GM21576 (cell line): Measurements from ENCODE around the gene ZCCHC3.
"Not testable (repeated sequence)": the region's sequence is repeated elsewhere in the genome, so short reads cannot be mapped to it uniquely, and the experiment has no call there.

ENCODE experiments used
- ATAC-seq: cut with Tn5 transposase; IDR thresholded peaks from one replicate; pipeline ENCODE4 v1.9.1; 2021; ENCODE audit warnings: mild to moderate bottlenecking, moderate library complexity; ENCODE audit not compliant: unreplicated experiment

Gene ZCCHC3

DNA sequence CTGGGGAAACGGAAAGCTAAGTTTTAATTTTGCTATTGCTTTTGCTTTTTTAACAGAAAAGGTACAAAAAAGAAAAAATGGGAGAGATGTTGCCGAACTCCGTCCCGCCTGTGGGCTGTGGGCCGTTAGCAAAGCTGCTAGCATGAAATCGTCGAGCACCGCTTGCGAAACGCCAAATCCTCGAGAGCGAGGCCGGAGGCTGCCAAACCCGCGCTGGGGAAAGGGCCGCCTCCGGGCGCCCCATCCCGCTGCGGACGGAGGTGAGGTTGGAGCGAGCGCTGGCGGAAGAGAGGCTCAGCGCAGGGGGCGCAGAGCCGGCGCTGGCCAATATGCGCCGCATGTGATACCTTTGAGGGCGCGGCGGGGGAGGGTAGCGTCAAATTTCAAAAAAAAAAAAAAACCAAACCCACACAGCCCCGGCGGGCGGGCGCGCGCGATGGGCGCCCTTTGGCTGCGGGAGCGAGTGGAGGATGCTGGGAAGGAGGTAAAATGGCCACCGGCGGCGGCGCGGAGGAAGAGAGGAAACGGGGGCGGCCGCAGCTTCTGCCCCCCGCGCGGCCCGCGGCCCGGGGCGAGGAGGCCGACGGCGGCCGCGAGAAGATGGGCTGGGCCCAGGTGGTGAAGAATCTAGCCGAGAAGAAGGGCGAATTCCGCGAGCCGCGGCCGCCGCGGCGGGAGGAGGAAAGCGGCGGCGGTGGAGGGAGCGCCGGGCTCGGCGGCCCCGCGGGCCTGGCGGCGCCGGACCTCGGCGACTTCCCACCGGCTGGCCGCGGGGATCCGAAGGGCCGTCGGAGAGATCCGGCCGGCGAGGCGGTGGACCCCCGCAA, at the start of gene ZCCHC3:
TSS of gene ZCCHC3 (plus strand) at position 473 of the 827 bp plus-strand sequence. CDS start at position 490, 17 bp downstream.
- ATAC-seq: peak; percentile 66

DNA sequence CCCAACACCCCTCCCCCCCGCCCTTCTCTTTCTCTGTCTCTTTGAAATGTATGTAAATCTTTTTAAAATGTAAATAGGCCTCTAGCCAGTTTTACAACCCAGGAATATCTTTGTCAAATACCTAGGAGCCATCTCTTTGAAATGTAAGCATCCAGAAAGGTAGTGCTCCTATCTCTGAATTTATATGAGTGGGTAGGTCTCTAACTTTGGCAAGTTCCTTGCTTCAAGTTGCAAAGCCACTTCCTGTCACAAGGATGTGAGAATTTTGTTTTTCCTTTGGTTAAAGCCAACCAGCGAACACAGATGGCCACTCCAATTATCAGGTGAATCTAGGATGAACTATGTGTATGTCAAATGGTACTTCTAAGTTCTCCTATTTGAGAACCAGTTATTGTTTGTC, 46.0 kb upstream of the ZCCHC3 start:
- no peak for ATAC-seq

DNA sequence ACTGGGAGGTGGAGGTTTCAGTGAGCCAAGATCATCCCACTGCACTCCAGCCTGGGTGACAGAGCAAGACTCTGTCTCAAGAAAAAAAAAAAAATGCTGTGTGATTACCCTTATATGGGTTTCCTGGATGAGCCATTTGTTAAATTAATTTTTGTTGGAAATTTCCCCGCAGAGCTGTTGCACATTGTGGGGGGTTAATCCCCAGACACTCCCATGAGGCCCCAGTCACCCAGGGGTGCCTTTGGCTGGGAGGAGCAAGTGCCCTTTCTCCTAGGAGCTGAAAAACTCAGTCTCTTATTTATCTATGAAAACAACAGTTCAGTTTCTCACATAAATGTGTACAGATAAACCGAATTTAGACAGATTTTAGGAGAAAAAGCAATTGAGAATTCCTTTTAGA, 44.6 kb upstream of the ZCCHC3 start:
- ATAC-seq: no peak

DNA sequence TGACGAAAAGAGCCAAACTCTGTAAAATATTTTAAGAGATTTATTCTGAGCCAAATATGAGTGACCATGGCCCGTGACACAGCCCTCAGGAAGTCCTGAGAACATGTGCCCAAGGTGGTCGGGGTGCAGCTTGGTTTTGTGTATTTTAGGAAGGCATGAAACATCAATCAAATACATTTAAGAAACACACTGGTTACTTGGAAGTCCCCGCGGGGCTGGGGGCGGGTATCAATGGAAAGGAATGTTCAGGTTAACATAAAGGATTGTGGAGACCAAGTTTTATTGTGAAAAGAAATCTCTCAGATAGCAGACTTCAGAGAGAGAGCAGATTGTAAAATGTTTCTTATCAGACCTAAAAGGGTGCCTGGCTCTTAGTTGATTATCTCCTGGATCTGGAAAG, 43.9 kb upstream of the ZCCHC3 start:
- not testable (repeated sequence) for ATAC-seq

DNA sequence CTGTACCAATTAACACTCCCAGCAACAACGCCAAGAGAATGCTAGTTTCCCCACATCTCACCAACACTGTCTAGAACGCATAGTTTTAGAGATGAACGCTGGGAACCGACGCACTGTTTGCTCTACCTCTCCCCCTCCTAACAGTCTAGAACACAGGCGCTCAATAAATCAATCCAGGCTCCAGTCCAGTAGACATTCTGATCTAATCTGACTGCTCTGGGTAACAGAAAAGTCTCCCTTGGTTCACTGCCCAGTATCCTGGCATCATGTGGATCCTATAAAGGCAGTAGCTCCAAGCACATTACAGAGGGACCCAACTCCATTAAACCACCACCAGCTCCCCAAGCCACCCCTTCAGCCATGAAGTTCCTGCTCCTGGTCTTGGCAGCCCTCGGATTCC, 40.0 kb upstream of the ZCCHC3 start, which contains the start of gene DEFB132:
TSS of gene DEFB132 (plus strand) at position 306 of the 400 bp plus-strand sequence. CDS start at position 361, 55 bp downstream.
- no peak for ATAC-seq

DNA sequence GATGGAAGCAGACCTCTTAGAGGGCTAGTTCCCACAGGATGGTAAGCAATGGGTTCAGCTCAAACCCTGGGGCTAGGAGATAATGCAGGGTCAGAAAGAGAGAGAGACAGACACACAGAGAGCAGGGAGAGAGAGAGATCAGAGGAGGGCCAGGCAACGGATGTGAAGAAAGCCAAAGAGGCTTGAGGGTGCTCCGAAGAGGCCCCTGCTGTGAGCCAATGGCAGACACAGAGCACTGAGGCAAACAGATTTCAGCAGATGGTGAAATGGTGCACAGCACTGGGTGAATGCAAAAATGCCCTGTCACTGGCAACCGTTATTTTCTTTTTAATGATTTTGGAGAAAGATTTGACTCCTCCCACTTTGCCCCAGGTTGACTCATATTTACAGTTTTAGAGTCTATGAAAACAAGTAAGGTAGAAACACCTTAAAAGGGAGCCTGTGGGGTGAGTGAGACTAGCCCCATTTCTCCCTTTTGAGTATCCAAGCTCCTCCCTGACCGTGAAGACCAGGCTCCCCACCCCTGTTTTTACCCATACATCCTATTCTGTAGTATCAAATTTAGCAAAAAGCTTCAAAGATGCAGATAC, 39.0 kb upstream of the ZCCHC3 start:
- no peak for ATAC-seq

DNA sequence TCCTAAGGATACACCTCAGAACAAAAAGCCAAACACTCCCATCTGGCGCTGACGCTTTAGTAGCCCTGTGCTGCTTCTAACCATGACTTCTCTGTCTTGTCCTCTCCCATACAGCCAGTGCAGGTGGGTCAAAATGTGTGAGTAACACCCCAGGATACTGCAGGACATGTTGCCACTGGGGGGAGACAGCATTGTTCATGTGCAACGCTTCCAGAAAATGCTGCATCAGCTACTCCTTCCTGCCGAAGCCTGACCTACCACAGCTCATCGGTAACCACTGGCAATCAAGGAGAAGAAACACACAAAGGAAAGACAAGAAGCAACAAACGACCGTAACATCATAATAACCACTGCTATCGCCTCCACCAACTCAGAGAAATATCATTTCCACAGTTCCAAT, 38.4 kb upstream of the ZCCHC3 start:
- no peak for ATAC-seq

- no peak for ATAC-seq
Observed at GRCh38 chr20:259981-260380, 37.4 kb upstream of the ZCCHC3 start.

GRCh38 chr20:263701-264100, 33.7 kb upstream of the ZCCHC3 start:
- no peak for ATAC-seq

GRCh38 chr20:266596-267562, 30.5 kb upstream of the ZCCHC3 start:
- ATAC-seq: peak; percentile 89

- no peak for ATAC-seq
Observed at GRCh38 chr20:270517-270916, 26.9 kb upstream of the ZCCHC3 start.

GRCh38 chr20:271069-271468, 26.3 kb upstream of the ZCCHC3 start:
- no peak for ATAC-seq

GRCh38 chr20:271528-271927, 25.8 kb upstream of the ZCCHC3 start:
- no peak for ATAC-seq

DNA sequence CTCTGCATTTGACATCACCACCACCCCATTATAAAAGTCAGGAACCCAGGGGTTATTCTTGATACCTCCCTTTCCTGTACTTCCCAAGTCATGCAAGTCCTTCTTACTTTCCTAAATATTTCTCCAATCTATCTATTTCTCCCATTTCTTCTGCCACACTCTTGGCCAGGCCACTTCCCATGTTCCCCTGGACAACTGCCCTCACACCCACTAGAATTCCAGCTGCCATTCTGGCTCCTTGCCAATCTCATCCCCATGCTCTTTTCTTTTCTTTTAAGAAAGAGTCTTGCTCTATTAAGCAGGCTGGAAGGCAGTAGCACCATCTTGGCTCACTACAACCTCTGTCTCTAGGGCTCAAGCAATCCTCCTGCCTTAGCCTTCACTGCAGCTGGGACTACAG, 24.7 kb upstream of the ZCCHC3 start:
- ATAC-seq: no peak

DNA sequence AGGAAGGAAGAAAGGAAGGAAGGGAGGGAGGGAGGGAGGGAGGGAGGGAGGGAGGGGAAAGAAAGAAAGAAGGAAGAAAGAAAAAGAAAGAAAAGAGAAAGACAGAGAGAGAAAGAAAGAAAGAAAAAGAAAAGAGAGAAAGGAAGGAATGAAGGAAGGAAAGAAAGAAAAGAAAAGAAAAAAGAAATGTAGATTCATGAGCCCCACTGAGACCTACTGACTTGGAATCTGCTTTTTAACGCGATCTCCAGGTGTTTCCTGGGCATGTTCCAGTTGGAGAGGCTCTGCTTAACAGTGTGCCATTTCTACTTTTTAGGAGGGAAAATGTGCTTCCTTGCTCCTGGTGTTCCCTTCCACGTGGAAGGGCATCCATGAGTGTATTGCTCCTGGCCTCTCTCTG, 23.5 kb upstream of the ZCCHC3 start:
- no peak for ATAC-seq

GRCh38 chr20:275791-276190, 21.6 kb upstream of the ZCCHC3 start:
- no peak for ATAC-seq

DNA sequence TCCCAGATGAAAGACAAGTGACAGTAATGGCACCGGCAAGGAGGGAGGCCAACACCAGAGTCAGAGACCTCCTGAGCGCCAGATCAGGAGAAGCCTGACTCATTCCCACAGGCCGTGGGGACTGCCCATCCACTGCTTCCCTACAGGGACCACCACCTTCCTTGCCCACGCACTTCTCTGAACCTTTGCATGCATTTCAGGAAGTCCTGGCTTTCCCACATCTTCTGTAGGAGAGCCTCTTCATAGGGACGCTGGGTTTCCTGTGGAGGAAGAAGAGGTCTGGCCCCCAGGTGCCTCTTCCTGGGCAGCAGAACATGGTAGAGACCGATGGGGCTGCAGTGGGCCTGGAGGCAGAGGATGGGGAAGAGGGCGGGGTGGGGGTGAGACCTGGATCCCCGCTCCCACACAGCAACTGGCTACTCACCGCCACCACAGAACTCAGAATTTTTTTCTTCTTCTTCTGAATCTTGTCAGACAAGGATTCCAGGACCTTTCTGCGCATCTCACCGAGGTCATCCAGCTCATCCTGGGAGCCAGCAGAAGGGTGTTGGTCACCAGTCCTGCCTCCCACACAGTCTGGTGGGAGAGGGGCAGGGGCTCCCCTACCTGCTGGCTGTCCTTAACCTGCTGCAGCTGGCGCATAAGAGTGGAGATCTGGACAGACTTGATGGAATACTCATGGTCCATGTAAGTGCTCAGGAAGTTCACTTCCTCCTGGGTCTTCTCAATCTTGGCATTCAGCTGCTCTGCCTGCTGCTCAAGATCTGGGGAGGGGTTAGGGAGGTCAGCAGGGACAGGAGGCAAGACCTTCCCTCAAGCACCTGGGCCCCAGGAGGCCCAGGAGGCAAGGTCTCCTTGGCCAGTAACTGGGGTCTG, 20.5 kb upstream of the ZCCHC3 start:
- no peak for ATAC-seq

GRCh38 chr20:277496-277781, 19.9 kb upstream of the ZCCHC3 start:
- no peak for ATAC-seq

DNA sequence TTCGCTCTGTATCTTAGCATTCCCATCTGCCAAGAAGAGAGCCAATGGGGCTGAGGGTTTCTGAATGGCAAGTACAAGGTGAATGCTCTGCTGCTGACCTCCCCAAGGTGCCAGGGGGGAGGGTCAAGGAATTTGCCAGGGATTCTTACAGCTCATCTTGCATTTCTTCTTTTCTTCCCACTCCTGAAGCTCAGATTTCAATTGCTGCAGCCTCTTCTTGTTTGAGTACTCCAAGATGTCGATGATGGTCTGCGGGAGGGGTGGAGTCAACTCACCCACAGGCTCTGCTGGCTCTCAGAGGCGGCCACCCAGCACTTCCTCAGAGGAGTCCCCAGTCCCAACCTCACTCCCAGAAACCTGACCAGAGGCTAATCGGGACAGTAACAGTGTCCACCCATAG, 19.2 kb upstream of the ZCCHC3 start:
- no peak for ATAC-seq
